IMR-90 (cell line): ENCODE results near the gene KDF1. TPM values are rescaled to one million over a fixed set of nuclear protein-coding genes. Genes with fewer than 3 reads are reported as not detected.

Source experiments
- ATAC-seq: fragments of 200-7000 bp; cut with Tn5 transposase; 2 replicates; pipeline ENCODE4 v1.9.1; 2020; ENCODE audit warnings: low read depth, mild to moderate bottlenecking, moderate library complexity
- BruUV-seq: library from RNA; stranded (reverse); fragments of 400-500 nt; replicated peaks from 2 replicates; lab custom pipeline; 2021; lab: Mats Ljungman, UMichigan
- CTCF ChIA-PET: fragments of 300-600 bp; formaldehyde crosslinking; extraction: SDS; loops from one replicate; lab custom pipeline; 2021; ENCODE audit warnings: antibody characterized with exemption; lab: Yijun Ruan, JAX
- POLR2A ChIA-PET: fragments of 300-600 bp; sonication (Branson Sonifier 250); formaldehyde crosslinking; loops from one replicate; lab custom pipeline; 2022; ENCODE audit warnings: antibody characterized with exemption; ENCODE audit not compliant: unreplicated experiment; lab: Charles Lee
- DNase-seq: peaks from one replicate; pipeline ENCODE4 v3.0.0; 2013
- H2AFZ ChIP-seq: replicated peaks from 2 replicates; pipeline ENCODE3; 2013; ENCODE audit warnings: low read length, mild to moderate bottlenecking; ENCODE audit not compliant: poor library complexity
- H2AK5ac ChIP-seq: 2 replicates; pipeline ENCODE4 v1.6.1; 2013; ENCODE audit warnings: low read depth, low read length, inconsistent platforms
- H2AK9ac ChIP-seq: replicated peaks from 2 replicates; pipeline ENCODE3; 2013; ENCODE audit warnings: mild to moderate bottlenecking, low read depth, low read length, moderate library complexity; ENCODE audit not compliant: poor library complexity
- H2BK120ac ChIP-seq: 2 replicates; pipeline ENCODE4 v1.6.1; 2013; ENCODE audit warnings: low read depth, low read length, inconsistent platforms
- H2BK15ac ChIP-seq: 3 replicates; pipeline ENCODE4 v1.6.1; 2013; ENCODE audit warnings: low read depth, low read length, inconsistent platforms
- H2BK20ac ChIP-seq: 2 replicates; pipeline ENCODE4 v1.6.1; 2013; ENCODE audit warnings: low read depth, mild to moderate bottlenecking, inconsistent platforms, low read length, moderate library complexity
- H2BK5ac ChIP-seq: 2 replicates; pipeline ENCODE4 v1.6.1; 2013; ENCODE audit warnings: mild to moderate bottlenecking, low read depth, low read length, inconsistent platforms; ENCODE audit not compliant: poor library complexity, severe bottlenecking
- H3K14ac ChIP-seq: replicated peaks from 2 replicates; pipeline ENCODE4 v1.6.1; 2013; ENCODE audit warnings: low read depth, low read length, inconsistent platforms
- H3K18ac ChIP-seq: 2 replicates; pipeline ENCODE4 v1.6.1; 2013; ENCODE audit warnings: low read depth, low read length, control low read depth
- H3K23ac ChIP-seq: 2 replicates; pipeline ENCODE4 v1.6.1; 2013; ENCODE audit warnings: low read depth, low read length, inconsistent platforms
- H3K27ac ChIP-seq: 2 replicates; pipeline ENCODE4 v1.5.1; 2013; ENCODE audit warnings: mild to moderate bottlenecking, control low read depth, low read length; ENCODE audit not compliant: insufficient read depth
- H3K27me3 ChIP-seq: 2 replicates; pipeline ENCODE4 v1.6.1; 2013; ENCODE audit warnings: low read length; ENCODE audit not compliant: control insufficient read depth, insufficient read depth
- H3K36me3 ChIP-seq: 2 replicates; pipeline ENCODE4 v1.6.1; 2013; ENCODE audit warnings: low read length, mixed read lengths; ENCODE audit not compliant: control insufficient read depth, insufficient read depth
- H3K4ac ChIP-seq: 2 replicates; pipeline ENCODE4 v1.6.1; 2013; ENCODE audit warnings: low read depth, low read length, inconsistent platforms
- H3K4me1 ChIP-seq: 2 replicates; pipeline ENCODE4 v1.6.1; 2013; ENCODE audit warnings: low read length, mixed read lengths; ENCODE audit not compliant: control insufficient read depth, insufficient read depth
- H3K4me2 ChIP-seq: 2 replicates; pipeline ENCODE4 v1.6.1; 2013; ENCODE audit warnings: low read depth, mild to moderate bottlenecking, control low read depth, low read length, moderate library complexity
- H3K4me3 ChIP-seq: 2 replicates; pipeline ENCODE4 v1.5.1; 2013; ENCODE audit warnings: low read depth, mild to moderate bottlenecking, control low read depth, low read length, moderate library complexity; ENCODE audit not compliant: insufficient read depth
- H3K56ac ChIP-seq: 2 replicates; pipeline ENCODE4 v1.6.1; 2013; ENCODE audit warnings: low read length, inconsistent platforms; ENCODE audit not compliant: insufficient read depth; ENCODE audit errors: extremely low read depth
- H3K79me1 ChIP-seq, 2 experiments: 2 replicates each; pipeline ENCODE4 v1.6.1; 2013; ENCODE audit warnings: low read length in 2 of 2, inconsistent platforms in 1 of 2, low read depth in 1 of 2
- H3K9ac ChIP-seq: 2 replicates; pipeline ENCODE4 v1.6.1; 2013; ENCODE audit warnings: low read depth, low read length, control low read depth
- H3K9me1 ChIP-seq: 2 replicates; pipeline ENCODE4 v1.6.1; 2013; ENCODE audit warnings: low read length, inconsistent platforms; ENCODE audit not compliant: insufficient read depth
- H3K9me3 ChIP-seq: 2 replicates; pipeline ENCODE4 v1.6.1; 2013; ENCODE audit warnings: low read length; ENCODE audit not compliant: control insufficient read depth, insufficient read depth
- H4K20me1 ChIP-seq: 2 replicates; pipeline ENCODE4 v1.6.1; 2013; ENCODE audit warnings: low read length, inconsistent platforms; ENCODE audit not compliant: insufficient read depth
- H4K5ac ChIP-seq: 2 replicates; pipeline ENCODE4 v1.6.1; 2013; ENCODE audit warnings: mild to moderate bottlenecking, low read depth, low read length, control low read depth
- H4K8ac ChIP-seq, 2 experiments: 2 replicates each; pipeline ENCODE4 v1.6.1; 2013; ENCODE audit warnings: low read depth in 2 of 2, low read length in 2 of 2, control low read depth in 1 of 2, inconsistent platforms in 1 of 2
- H4K91ac ChIP-seq: 2 replicates; pipeline ENCODE4 v1.6.1; 2013; ENCODE audit warnings: low read depth, low read length, inconsistent platforms; ENCODE audit not compliant: insufficient read depth
- BHLHE40 ChIP-seq: fragments of 150-350 bp; IDR thresholded peaks from 2 replicates; pipeline ENCODE4 v1.6.1; 2016; ENCODE audit warnings: mild to moderate bottlenecking, low read depth, low read length
- CEBPB ChIP-seq: IDR thresholded peaks from 2 replicates; pipeline ENCODE4 v1.6.1; 2012; ENCODE audit warnings: low read depth, low read length, improper control_type of control experiment
- CHD1 ChIP-seq: IDR thresholded peaks from 2 replicates; pipeline ENCODE4 v1.6.1; 2012; ENCODE audit warnings: low read depth, low read length, improper control_type of control experiment
- FOS ChIP-seq: fragments of 150-350 bp; IDR thresholded peaks from 2 replicates; pipeline ENCODE4 v1.6.1; 2016; ENCODE audit warnings: low read depth, low read length
- NFE2L2 ChIP-seq: fragments of 150-350 bp; IDR thresholded peaks from 2 replicates; pipeline ENCODE4 v1.6.1; 2016; ENCODE audit warnings: low read depth, mild to moderate bottlenecking, low read length
- RAD21 ChIP-seq: IDR thresholded peaks from 2 replicates; pipeline ENCODE4 v1.6.1; 2012; ENCODE audit warnings: low read length, improper control_type of control experiment
- RCOR1 ChIP-seq: IDR thresholded peaks from 2 replicates; pipeline ENCODE4 v1.6.1; 2012; ENCODE audit warnings: mild to moderate bottlenecking, low read length, improper control_type of control experiment; ENCODE audit not compliant: insufficient replicate concordance
- USF2 ChIP-seq: fragments of 150-350 bp; IDR thresholded peaks from 2 replicates; pipeline ENCODE4 v1.6.1; 2017; ENCODE audit warnings: mild to moderate bottlenecking, antibody characterized with exemption, low read length, low read depth
- WGBS, 2 experiments: methylation state at CpG; one replicate each; pipeline versions ENCODE4 v1.1.5 to v1.1.7; 2013; ENCODE audit warnings: missing lambda C conversion rate in 2 of 2; ENCODE audit not compliant: insufficient read length in 1 of 2; ENCODE audit errors: extremely low coverage in 2 of 2; 5-methylcytosine and 5-hydroxymethylcytosine counted together
- dilution Hi-C: fragments of 300-500 bp; cut with HindIII; formaldehyde crosslinking; loops from one replicate; pipeline ENCODE4 v1.14.3; 2018; ENCODE audit warnings: low sequenced_read_pairs; ENCODE audit not compliant: unreplicated experiment
- in situ Hi-C: fragments of 300-500 bp; cut with MboI; formaldehyde crosslinking; loops from 3 replicates; pipeline ENCODE4 v1.14.3; 2019; ENCODE audit warnings: low sequenced_read_pairs, inconsistent platforms, mixed read lengths
- intact Hi-C: fragments of 100-400 bp; cut with micrococcal nuclease; formaldehyde crosslinking; loops from 2 replicates; pipeline ENCODE4 v1.10.0; 2022
- polyA plus RNA-seq, 3 experiments: library from polyadenylated mRNA; depleted of rRNA; stranded (reverse); fragments of >200 nt; gene quantifications; 2 replicates each; pipeline ENCODE4 v1.2.3, GENCODE V29; 2012; ENCODE audit warnings: low replicate concordance in 1 of 3
- total RNA-seq: library from RNA; depleted of rRNA; stranded (reverse); fragments of >200 nt; gene quantifications from 2 replicates; pipeline ENCODE4 v1.2.3, GENCODE V29; 2012

KDF1 gene
- total and polyA plus RNA-seq, 2 of the 4 experiments (the other 2 are of a cell fraction) = not detected

- no peak for TF ChIP-seq BHLHE40
Measured at GRCh38 chr1:26996665-26997064, 36.4 kb upstream of the KDF1 start (continued).

GRCh38 chr1:26996024-26996423, 35.8 kb upstream of the KDF1 start:
- TF ChIP-seq BHLHE40 (no peak), CHD1 (no peak), RAD21 (no peak), USF2 (no peak), NFE2L2 (no peak), CEBPB (no peak), RCOR1 (no peak), FOS (no peak)
- ChIA-PET POLR2A (interaction anchor here (1.0 kb wide), 1 partner anchor 95 kb away, joined by 3 read pairs; the partner anchor contains the start of gene GPATCH3), CTCF (interaction anchor here (1.0 to 1.4 kb wide), 3 partner anchors 9 to 101 kb away, joined by 3 to 4 read pairs (median 4); no protein-coding TSS in a partner anchor)
- dilution Hi-C loops (no loop called here), intact Hi-C loops (loop anchor here (2.0 kb wide), 1 partner anchor 29 kb away; no protein-coding TSS in a partner anchor), in situ Hi-C loops (loop anchor here (5.0 kb wide), 1 partner anchor 101 kb away; no protein-coding TSS in a partner anchor)
- peaks cover 21 to 60% of the 10 kb centered on the region in 2 experiments; a peak in 3 of 4 replicates for H3K79me1 ChIP-seq
- peaks cover 15% of the 10 kb centered on the region; the same call in 1 of the 2 replicates for H3K36me3 ChIP-seq
- peak overlapping the region; percentile 14; the same call in 1 of the 2 replicates for H3K4me3 ChIP-seq
- H2BK5ac ChIP-seq = peak overlapping the region; percentile 47
- H3K27ac ChIP-seq = peak overlapping the region; percentile 25
- peak overlapping the region; percentile 62 for H3K4ac ChIP-seq
- peak; percentile 58 for DNase-seq
- H4K5ac ChIP-seq = no peak overlapping the region
- peak overlapping the region; percentile 96 for H2AK9ac ChIP-seq
- peak overlapping the region; percentile 44; the same call in 1 of the 2 replicates for H2AK5ac ChIP-seq
- H2BK15ac ChIP-seq = no peak overlapping the region; the same call in 2 of the 3 replicates
- H3K23ac ChIP-seq = peak overlapping the region; percentile 86
- peaks cover 54% of the 10 kb centered on the region for H3K4me1 ChIP-seq
- no peaks in the 10 kb centered on the region for H3K9me3 ChIP-seq
- BruUV-seq = no TSS peak
- peak overlapping the region; percentile 51; the same call in 1 of the 2 replicates for H2BK120ac ChIP-seq
- no peaks in the 10 kb centered on the region for H3K27me3 ChIP-seq
- H3K56ac ChIP-seq = no peak overlapping the region
- no peak overlapping the region; the same call in 1 of the 2 replicates for H3K9ac ChIP-seq
- no peak for ATAC-seq
- no peak overlapping the region for H2AFZ ChIP-seq
- H4K8ac ChIP-seq = 0 out of 4 replicates have a peak overlapping the region, but pooled peaks of 1 of the 2 experiments have one; percentile 26
- H4K91ac ChIP-seq = no peak overlapping the region
- H3K14ac ChIP-seq = peak overlapping the region; percentile 63; the same call in 1 of the 2 replicates
- no peak overlapping the region for H3K18ac ChIP-seq
- no CpG with 5 or more reads among the region's 1 CpG for WGBS, 2 experiments
- H3K4me2 ChIP-seq = peak overlapping the region; percentile 85
- H3K9me1 ChIP-seq = peaks cover 28% of the 10 kb centered on the region
- peaks cover 30% of the 10 kb centered on the region for H4K20me1 ChIP-seq
- H2BK20ac ChIP-seq = no peak overlapping the region
